Kidney epithelial cell (primary cell): ENCODE measurements around the gene IL36RN. TPM values are rescaled to one million over a fixed set of nuclear protein-coding genes. Genes with fewer than 3 reads are reported as not detected.

Experiments
- DNase-seq: peaks from one replicate; pipeline ENCODE4 v3.0.0-alpha.2; 2010; ENCODE audit warnings: low read depth
- H3K27me3 ChIP-seq: 2 replicates; pipeline ENCODE4 v1.6.0; 2011; ENCODE audit warnings: low read length; ENCODE audit not compliant: control insufficient read depth, insufficient read depth
- H3K36me3 ChIP-seq: 2 replicates; pipeline ENCODE4 v1.5.1; 2011; ENCODE audit warnings: low read length; ENCODE audit not compliant: control insufficient read depth, insufficient read depth
- H3K4me3 ChIP-seq: 2 replicates; pipeline ENCODE4 v1.5.1; 2011; ENCODE audit warnings: low read depth, mild to moderate bottlenecking, control low read depth, low read length
- CTCF ChIP-seq: IDR thresholded peaks from 2 replicates; pipeline ENCODE4 v1.5.1; 2011; ENCODE audit warnings: mild to moderate bottlenecking, moderate library complexity, low read length, control low read depth, inconsistent platforms; ENCODE audit not compliant: insufficient read depth, poor library complexity, severe bottlenecking
- total RNA-seq: library from RNA; depleted of rRNA; stranded (reverse); fragments of >200 nt; gene quantifications from 2 replicates; pipeline ENCODE4 v1.2.3, GENCODE V29; 2015

The IL36RN gene
- total RNA-seq, 1 donor from 2014 or later: 0.04 TPM

- H3K36me3 ChIP-seq: no peaks in the 10 kb centered on the region
- no peak overlapping the region for H3K4me3 ChIP-seq
- H3K27me3 ChIP-seq: peaks cover 10% of the 10 kb centered on the region
- no peak for DNase-seq
- TF ChIP-seq CTCF: no peak
Measured at GRCh38 chr2:113034016-113034415, 25.0 kb upstream of the IL36RN start.

- TF ChIP-seq CTCF: no peak
- no peak for DNase-seq
- Histone ChIP-seq H3K4me3 (no peak overlapping the region), H3K27me3 (peaks cover 9% of the 10 kb centered on the region), H3K36me3 (no peaks in the 10 kb centered on the region)
Measured at GRCh38 chr2:113036763-113037162, 22.2 kb upstream of the IL36RN start.

GRCh38 chr2:113038291-113038690, 20.7 kb upstream of the IL36RN start:
- no peaks in the 10 kb centered on the region for H3K36me3 ChIP-seq
- no peak for DNase-seq
- no peak overlapping the region for H3K4me3 ChIP-seq
- no peak for TF ChIP-seq CTCF
- no peaks in the 10 kb centered on the region for H3K27me3 ChIP-seq

GRCh38 chr2:113039158-113039557, 19.8 kb upstream of the IL36RN start:
- Histone ChIP-seq H3K36me3 (no peaks in the 10 kb centered on the region), H3K4me3 (no peak overlapping the region), H3K27me3 (no peaks in the 10 kb centered on the region)
- no peak for DNase-seq
- no peak for TF ChIP-seq CTCF

GRCh38 chr2:113039719-113040118, 19.3 kb upstream of the IL36RN start:
- no peak for DNase-seq
- Histone ChIP-seq H3K27me3 (no peaks in the 10 kb centered on the region), H3K36me3 (no peaks in the 10 kb centered on the region), H3K4me3 (no peak overlapping the region)
- no peak for TF ChIP-seq CTCF

GRCh38 chr2:113041871-113042270, 17.1 kb upstream of the IL36RN start:
- Histone ChIP-seq H3K36me3 (no peaks in the 10 kb centered on the region), H3K27me3 (no peaks in the 10 kb centered on the region), H3K4me3 (no peak overlapping the region)
- no peak for DNase-seq
- TF ChIP-seq CTCF: peak; percentile 19
